Stimulated activated CD4-positive, alpha-beta T cell treated with anti-CD3 and anti-CD28 coated beads, Interleukin-1b, Interleukin-23, amount 100 ng/mL, for 1 hour (primary cell): ENCODE data around the gene ZNF346.

Experiments
- DNase-seq, 2 donors: peaks; one replicate each; pipeline ENCODE4 v3.0.0-alpha.2; 2020; ENCODE audit warnings: low read depth in 2 of 2

Gene ZNF346

GRCh38 chr5:177093803-177094202, 71.3 kb downstream of the ZNF346 start:
- DNase-seq: no peak

- DNase-seq: no peak
These were observed 72.0 kb downstream of the ZNF346 start for GRCh38 chr5:177094224-177095087.

- DNase-seq: no peak
These were observed 72.7 kb downstream of the ZNF346 start for GRCh38 chr5:177095088-177095669.

DNA sequence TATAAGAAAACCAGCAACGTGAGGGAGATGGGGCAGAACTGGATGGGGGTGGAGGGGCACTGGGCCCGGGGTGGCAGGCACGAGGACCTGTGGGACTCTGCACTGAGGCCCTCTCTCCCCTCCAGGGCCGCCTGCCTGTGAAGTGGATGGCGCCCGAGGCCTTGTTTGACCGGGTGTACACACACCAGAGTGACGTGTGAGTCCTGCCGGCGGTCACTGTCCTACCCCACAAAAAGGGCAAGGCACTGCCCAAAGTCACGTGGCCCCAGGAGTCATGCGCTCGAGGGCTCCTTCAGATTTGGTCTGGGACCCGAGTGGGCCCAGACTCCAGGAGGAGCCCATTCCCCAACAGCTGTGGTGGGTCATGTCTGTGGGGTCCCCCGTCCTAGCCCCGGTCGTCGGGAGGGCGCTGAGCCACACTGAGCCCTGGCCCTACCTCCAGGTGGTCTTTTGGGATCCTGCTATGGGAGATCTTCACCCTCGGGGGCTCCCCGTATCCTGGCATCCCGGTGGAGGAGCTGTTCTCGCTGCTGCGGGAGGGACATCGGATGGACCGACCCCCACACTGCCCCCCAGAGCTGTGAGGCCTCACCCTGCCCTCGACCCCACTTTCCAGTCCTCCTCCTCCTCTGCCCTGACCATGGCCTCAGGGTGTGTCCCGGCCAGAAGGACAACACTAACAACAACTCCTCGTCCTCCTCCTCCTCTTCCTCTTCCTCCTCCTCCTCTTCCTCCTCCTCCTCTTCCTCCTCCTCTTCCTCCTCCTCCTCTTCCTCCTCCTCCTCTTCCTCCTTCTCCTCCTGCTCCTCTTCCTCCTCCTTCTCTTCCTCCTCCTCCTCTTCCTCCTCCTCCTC, 73.9 kb downstream of the ZNF346 start:
- DNase-seq: no peak

- no peak for DNase-seq
These were observed 74.8 kb downstream of the ZNF346 start for GRCh38 chr5:177097016-177097985.

GRCh38 chr5:177098120-177098469, 75.6 kb downstream of the ZNF346 start:
- no peak for DNase-seq

- no peak for DNase-seq
These were observed 76.1 kb downstream of the ZNF346 start for GRCh38 chr5:177098470-177099141.

GRCh38 chr5:177099422-177100093, 77.1 kb downstream of the ZNF346 start:
- no peak for DNase-seq

DNA sequence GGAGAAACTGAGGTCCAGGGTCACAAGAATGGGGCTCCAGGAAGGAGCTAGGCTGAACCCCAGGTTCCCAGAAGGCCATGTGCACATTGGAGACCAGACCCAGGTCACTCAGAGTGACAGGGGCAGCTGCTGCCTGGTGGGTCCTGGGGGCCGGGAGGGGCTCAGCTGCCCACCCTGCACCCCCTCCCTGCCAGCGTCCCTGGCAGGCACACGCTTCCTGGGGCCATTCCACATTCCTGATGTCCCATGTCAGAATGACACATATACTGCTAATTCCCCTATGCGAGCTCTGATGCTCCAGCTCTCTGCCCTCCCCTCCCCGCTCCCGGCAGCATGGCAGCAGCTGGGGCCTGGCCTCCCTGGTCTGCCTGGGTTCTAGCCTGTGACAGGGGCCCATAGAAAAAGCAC, 78.2 kb downstream of the ZNF346 start:
- no peak for DNase-seq

DNA sequence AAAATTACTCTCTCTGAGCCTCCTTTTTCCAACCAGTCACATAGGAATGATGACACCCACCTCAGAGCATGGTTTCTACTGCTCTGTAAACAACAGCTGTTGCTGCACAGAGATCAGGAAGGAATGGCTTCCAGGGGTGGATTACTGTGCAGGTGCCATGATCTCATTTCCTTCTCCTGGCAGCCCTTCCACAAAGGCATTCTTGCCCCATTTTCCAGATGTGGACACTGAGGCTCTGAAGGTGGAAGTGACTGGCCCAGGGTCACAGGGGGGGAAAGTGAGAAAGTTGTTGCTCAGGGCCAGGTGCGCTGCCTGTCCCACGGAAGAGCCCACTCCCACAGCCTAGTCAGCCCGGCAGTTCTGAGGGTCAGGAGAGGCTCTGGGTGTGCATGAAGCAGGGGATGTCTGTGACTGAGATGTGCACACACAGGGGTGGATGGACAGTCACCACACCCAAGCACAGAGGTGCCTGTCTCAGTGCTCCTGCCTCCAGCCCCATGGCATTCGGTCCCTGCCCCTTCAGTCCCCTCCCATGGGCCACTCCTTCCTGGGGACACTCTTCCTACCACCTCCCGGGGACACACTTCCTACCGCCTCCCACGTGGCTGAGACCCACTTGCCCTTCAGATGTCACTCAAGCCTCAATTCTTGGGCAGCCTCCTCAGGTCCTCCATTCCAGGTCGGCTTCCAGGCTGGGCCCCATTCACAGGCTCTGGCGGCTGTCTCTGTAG, 81.2 kb downstream of the ZNF346 start:
- DNase-seq: no peak

DNA sequence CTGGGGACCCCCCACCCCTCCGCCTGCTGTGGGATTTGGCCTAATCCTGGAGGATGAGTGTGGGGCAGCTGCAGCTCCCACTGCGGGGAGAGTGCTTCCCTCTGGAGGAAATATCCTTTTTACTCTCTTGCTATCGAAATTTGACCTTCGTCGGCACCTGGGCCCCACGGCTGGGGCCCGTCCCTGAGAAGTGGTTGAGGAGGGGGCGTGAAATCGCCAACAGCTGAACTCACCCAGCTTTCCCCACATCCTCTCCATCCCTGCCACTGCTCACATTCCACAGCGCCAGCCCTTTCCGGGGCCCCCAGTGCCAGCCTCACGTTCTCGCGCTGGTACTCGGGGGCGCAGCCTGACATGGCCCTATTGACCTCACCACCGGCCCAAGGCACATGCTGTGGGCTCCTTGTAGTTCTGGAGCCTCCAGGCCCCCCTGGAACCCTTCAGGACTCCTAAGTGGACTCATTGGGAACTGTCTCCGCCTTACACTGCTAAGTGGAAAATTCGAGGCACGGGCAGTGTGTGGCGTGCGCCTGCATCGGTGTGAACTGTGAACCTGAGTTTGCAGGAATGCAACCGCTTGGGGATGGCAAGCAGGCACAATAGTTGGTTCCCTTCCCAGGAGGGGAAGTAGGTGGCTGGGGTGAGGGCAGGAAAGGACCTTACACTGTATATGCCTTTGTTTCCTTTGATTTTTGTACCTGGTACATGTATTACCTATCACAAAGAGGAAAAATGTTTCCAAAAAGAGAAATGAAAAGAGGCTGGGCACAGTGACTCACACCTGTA, 83.4 kb downstream of the ZNF346 start:
- DNase-seq: no peak

DNA sequence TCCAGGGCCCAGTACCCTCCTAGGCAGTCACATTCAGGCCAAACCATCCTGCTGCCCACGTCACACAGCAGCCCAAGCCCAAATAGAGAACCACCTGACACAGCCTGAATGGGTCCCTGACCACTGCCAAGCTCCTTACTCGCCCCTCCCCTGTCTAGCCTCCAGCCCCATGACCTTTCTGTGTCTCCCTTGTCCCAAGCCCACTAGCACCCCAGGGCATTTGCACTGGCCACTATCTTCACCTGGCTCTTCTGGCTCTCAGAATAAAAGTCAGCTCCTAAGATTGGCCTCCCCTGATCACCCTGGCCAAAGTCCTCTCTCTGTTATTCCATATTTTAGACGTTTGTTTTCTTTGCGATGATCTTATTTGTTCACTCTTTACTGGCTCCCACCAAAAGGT, 84.7 kb downstream of the ZNF346 start:
- DNase-seq: no peak

- no peak for DNase-seq
These were observed 87.3 kb downstream of the ZNF346 start for GRCh38 chr5:177109810-177110209.

GRCh38 chr5:177111720-177112394, 89.4 kb downstream of the ZNF346 start:
- DNase-seq: peak in 1 of 2 donors; percentile 32

DNA sequence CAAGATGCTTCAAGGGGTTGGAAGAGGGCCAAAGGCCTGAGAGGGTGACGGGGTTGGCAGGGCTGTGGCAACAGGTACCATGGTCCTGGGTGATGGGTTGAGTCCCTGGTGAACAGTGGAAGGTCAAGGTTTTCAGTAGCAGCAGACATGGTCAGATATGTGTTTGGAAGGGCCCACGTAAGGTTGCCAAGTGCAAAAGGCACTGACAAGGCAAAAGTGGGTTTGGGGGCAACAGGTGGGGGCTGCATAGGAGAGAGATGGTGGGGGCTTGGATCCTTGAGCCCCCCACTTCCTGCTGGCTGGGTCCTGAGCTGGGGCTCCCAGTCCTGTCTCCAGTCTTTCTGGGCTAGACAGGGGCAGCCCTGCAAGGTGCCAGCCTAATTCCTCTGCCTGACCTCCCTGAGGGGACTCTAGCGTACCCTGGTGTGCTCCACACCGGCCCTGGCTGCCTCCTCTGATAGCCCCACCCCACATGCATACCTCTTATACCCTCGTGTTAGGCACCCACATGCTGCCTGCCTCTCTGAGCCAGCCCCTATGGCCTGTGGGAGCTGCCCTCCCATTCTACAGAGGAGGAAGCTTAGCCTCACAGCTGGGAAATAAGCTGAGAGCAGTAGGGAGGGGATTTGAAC, 90.2 kb downstream of the ZNF346 start:
- DNase-seq: no peak

DNA sequence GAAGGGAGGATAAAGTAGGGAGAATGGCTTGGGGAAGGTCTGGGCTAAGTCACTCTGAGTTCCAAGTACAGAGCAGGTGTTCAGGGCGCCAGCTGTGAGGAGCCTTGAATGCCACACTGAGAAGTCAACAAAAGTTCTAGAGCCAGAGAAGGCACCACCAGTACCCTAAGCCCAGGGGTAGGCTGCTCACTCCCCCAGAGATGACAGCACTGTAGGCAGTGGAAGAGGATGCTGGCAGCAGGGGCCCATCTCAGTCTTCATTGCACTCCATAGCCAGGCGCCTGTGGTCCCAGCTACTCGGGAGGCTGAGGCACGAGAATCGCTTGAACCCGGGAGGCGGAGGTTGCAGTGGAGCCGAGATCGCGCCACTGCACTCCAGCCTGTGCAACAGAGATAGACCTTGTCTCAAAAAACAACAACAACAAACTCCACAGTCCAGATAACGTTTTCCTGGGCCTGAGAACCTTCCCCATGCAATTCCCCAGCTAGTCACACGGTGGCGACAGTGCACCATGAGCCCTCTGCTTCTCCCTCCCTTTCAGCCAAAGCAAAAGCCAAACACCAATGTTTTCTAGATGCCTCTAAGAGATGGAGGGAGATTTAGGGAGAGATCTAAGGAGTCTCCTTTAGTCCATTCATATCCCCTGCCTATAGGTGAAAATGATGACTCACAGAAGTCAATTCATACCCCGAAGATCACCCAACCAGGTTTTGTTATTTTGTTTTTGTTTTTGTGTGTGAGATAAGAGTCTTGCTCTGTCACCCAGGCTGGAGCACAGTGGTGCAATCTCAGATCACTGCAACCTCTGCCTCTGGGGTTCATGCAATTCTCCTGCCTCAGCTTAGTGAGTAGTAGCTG, 91.3 kb downstream of the ZNF346 start:
- DNase-seq: peak; percentile 52 to 67
